ENCODE results near the gene HIVEP3.

- no peak for TF ChIP-seq CTCF (IDR thresholded peaks at IDR 0.05)
- TF ChIP-seq POLR2A (IDR thresholded peaks at IDR 0.05), result no peak
Observed at GRCh38 chr1:41538741-41539417, 379.8 kb downstream of the HIVEP3 start.

Data from right lobe of liver (tissue), 4 donors.